Urothelium cell line (cell line): Measurements from ENCODE around the gene RFPL2.
"Not testable (repeated sequence)": the region's sequence is repeated elsewhere in the genome, so short reads cannot be mapped to it uniquely, and the experiment has no call there.

Experiments used
- DNase-seq: peaks from one replicate; pipeline ENCODE4 v3.0.0; 2011; ENCODE audit warnings: low spot score, mixed read lengths
- FAIRE-seq: peaks from 2 replicates; lab custom pipeline; 2011; peaks lifted over from hg19 to GRCh38; lab: Jason Lieb, UNC

The RFPL2 gene

GRCh38 chr22:32206774-32207758 lies 2.2 kb upstream of the RFPL2 start:
- FAIRE-seq: peak; percentile 84
- peak; percentile 48 for DNase-seq

- DNase-seq (peak; percentile 32), FAIRE-seq (peak; percentile 27)
These were observed 1.3 kb upstream of the RFPL2 start for GRCh38 chr22:32205974-32206773.

GRCh38 chr22:32204040-32204855 lies 625 bp downstream of the RFPL2 start:
- peak; percentile 56 for DNase-seq

GRCh38 chr22:32203181-32204039 lies 1.5 kb downstream of the RFPL2 start:
- FAIRE-seq: no peak
- no peak for DNase-seq

More at GRCh38 chr22:32204040-32204855, 625 bp downstream of the RFPL2 start:
- no peak for FAIRE-seq

- DNase-seq: peak; percentile 77
- FAIRE-seq: peak; percentile 96
These were observed 2.2 kb downstream of the RFPL2 start for GRCh38 chr22:32202539-32203180.

- no peak for DNase-seq
- FAIRE-seq: no peak
These were observed 2.7 kb downstream of the RFPL2 start for GRCh38 chr22:32202161-32202538.

- DNase-seq (no peak), FAIRE-seq (no peak)
These were observed 4.1 kb downstream of the RFPL2 start for GRCh38 chr22:32200752-32201151.

- FAIRE-seq (no peak), DNase-seq (no peak)
These were observed 4.9 kb downstream of the RFPL2 start for GRCh38 chr22:32199961-32200360.

GRCh38 chr22:32199341-32199740 lies 5.5 kb downstream of the RFPL2 start:
- DNase-seq: no peak
- FAIRE-seq: peak; percentile 35

- DNase-seq, FAIRE-seq: not testable (repeated sequence)
These were observed 7.2 kb downstream of the RFPL2 start for GRCh38 chr22:32197553-32198226.

- FAIRE-seq, DNase-seq: not testable (repeated sequence)
These were observed 9.0 kb downstream of the RFPL2 start for GRCh38 chr22:32195900-32196299.

GRCh38 chr22:32193346-32193745 lies 11.5 kb downstream of the RFPL2 start:
- DNase-seq: not testable (repeated sequence)
- peak; percentile 23 for FAIRE-seq

GRCh38 chr22:32191021-32191420 lies 13.9 kb downstream of the RFPL2 start:
- not testable (repeated sequence) for FAIRE-seq, DNase-seq

GRCh38 chr22:32185821-32186220 lies 19.1 kb downstream of the RFPL2 start:
- no peak for DNase-seq
- no peak for FAIRE-seq

- no peak for DNase-seq
- no peak for FAIRE-seq
These were observed 21.2 kb downstream of the RFPL2 start for GRCh38 chr22:32183625-32184024.

- peak; percentile 61 for FAIRE-seq
- no peak for DNase-seq
These were observed 23.8 kb downstream of the RFPL2 start for GRCh38 chr22:32181043-32181442.

- peak; percentile 30 for FAIRE-seq
- DNase-seq: no peak
These were observed 27.6 kb downstream of the RFPL2 start for GRCh38 chr22:32177221-32177765.
